Renal cortical epithelial cell (primary cell): ENCODE data around the gene TM4SF5. TPM values are rescaled to one million over a fixed set of nuclear protein-coding genes. Genes with fewer than 3 reads are reported as not detected.

ENCODE experiments used
- total RNA-seq: library from RNA; depleted of rRNA; stranded (reverse); fragments of >200 nt; gene quantifications from 2 replicates; pipeline ENCODE4 v1.2.3, GENCODE V29; 2014

Gene TM4SF5
- total RNA-seq, 1 donor from 2014 or later: not detected

Other genes with a start within 250 kb of the TM4SF5 start
- gene MYBBP1A, start 216.5 kb upstream of the TM4SF5 start, total RNA-seq: 33.5 and 44.5 TPM in 2 replicates
- gene GGT6, start 211.3 kb upstream of the TM4SF5 start, total RNA-seq: 0.05 TPM in 1 of 2 replicates, not detected in the other
- under 0.01 and 16.1 TPM in 2 replicates for gene SMTNL2, start 187.4 kb upstream of the TM4SF5 start, total RNA-seq
- not detected in 2 replicates for gene ALOX15, start 130.2 kb upstream of the TM4SF5 start, total RNA-seq
- 16.0 and 31.7 TPM in 2 replicates for gene PELP1, start 67.7 kb upstream of the TM4SF5 start, total RNA-seq
- 2.1 and 2.7 TPM in 2 replicates for gene ARRB2, start 61.3 kb upstream of the TM4SF5 start, total RNA-seq
- 17.4 and 20.6 TPM in 2 replicates for gene MED11, start 40.5 kb upstream of the TM4SF5 start, total RNA-seq
- 0.30 and 1.0 TPM in 2 replicates for gene ZMYND15, start 32.1 kb upstream of the TM4SF5 start, total RNA-seq
- 36.2 and 48.6 TPM in 2 replicates for gene CXCL16, start 32.0 kb upstream of the TM4SF5 start, total RNA-seq
- not detected in 2 replicates for gene VMO1, start 14.5 kb downstream of the TM4SF5 start, total RNA-seq
- gene GLTPD2, start 17.1 kb downstream of the TM4SF5 start, total RNA-seq: not detected in 2 replicates
- 79.0 and 204 TPM in 2 replicates for gene PSMB6, start 24.3 kb downstream of the TM4SF5 start, total RNA-seq
- gene PLD2, start 35.3 kb downstream of the TM4SF5 start, total RNA-seq: 16.0 and 21.3 TPM in 2 replicates
- 20.8 and 84.6 TPM in 2 replicates for gene MINK1, start 61.5 kb downstream of the TM4SF5 start, total RNA-seq
- gene C17orf107, start 127.7 kb downstream of the TM4SF5 start, total RNA-seq: 1.7 and 4.2 TPM in 2 replicates
- gene CHRNE, start 131.2 kb downstream of the TM4SF5 start, total RNA-seq: 0.25 and 0.35 TPM in 2 replicates
- not detected in 2 replicates for gene GP1BA, start 160.4 kb downstream of the TM4SF5 start, total RNA-seq
- 40.1 and 56.2 TPM in 2 replicates for gene SLC25A11, start 168.2 kb downstream of the TM4SF5 start, total RNA-seq
- gene RNF167, start 168.4 kb downstream of the TM4SF5 start, total RNA-seq: 16.1 and 43.6 TPM in 2 replicates
- 549 and 701 TPM in 2 replicates for gene PFN1, start 176.6 kb downstream of the TM4SF5 start, total RNA-seq
- gene ENO3, start 179.2 kb downstream of the TM4SF5 start, total RNA-seq: 5.3 and 6.6 TPM in 2 replicates
- gene SPAG7, start 195.9 kb downstream of the TM4SF5 start, total RNA-seq: 45.7 and 66.5 TPM in 2 replicates
- gene CAMTA2, start 215.8 kb downstream of the TM4SF5 start, total RNA-seq: 0.87 and 37.9 TPM in 2 replicates
- 0.40 and 0.69 TPM in 2 replicates for gene INCA1, start 225.6 kb downstream of the TM4SF5 start, total RNA-seq
- gene KIF1C, start 226.1 kb downstream of the TM4SF5 start, total RNA-seq: 116 and 142 TPM in 2 replicates